ENCODE data around the gene HAGH. TPM values are rescaled to one million over a fixed set of nuclear protein-coding genes. Genes with fewer than 3 reads are reported as not detected.

Gene HAGH
- total RNA-seq, 1 donor: 32.9 TPM

DNA sequence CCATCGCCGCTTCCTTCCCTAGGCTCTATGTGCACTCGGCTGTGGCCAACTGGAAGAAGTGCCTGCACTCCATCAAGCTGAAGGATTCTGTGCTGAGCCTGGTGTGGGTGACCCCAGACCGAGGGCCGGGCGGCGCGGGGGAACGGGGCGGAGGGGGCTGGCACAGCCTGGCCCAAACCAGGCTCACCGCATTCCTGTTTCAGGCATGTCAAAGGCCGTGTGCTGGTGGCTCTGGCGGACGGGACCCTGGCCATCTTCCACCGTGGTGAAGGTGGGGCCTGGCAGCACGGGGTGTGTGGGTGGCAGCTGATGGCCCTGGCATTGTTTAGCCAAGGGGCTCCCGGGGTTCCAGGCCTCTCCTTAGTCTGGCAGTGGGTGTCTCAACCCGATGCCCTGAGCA, 59.9 kb downstream of the HAGH start:
- no peak overlapping the region for H2AFZ ChIP-seq (ENCODE audit: low read length)
- no peak overlapping the region for H3K27ac ChIP-seq (ENCODE audit: low read depth, low read length)
- no peaks in the 10 kb centered on the region for H3K27me3 ChIP-seq (ENCODE audit: insufficient read depth, low read length)
- peaks cover 16% of the 10 kb centered on the region for H4K20me1 ChIP-seq (ENCODE audit: insufficient read depth, low read length)
- peaks cover 6% of the 10 kb centered on the region for H3K4me1 ChIP-seq (ENCODE audit: insufficient read depth, low read length)
- peaks cover under 1% of the 10 kb centered on the region for H3K79me2 ChIP-seq (ENCODE audit: insufficient read depth, low read length)
- no peak overlapping the region for H3K4me2 ChIP-seq (ENCODE audit: insufficient read depth, low read length)
- H3K4me3 ChIP-seq (ENCODE audit: insufficient read depth, low read length): no peak overlapping the region
- no peak for TF ChIP-seq CTCF (IDR thresholded peaks at IDR 0.05; ENCODE audit: extremely low read depth, low read depth, low read length)
- H3K9me3 ChIP-seq (ENCODE audit: low read depth, low read length): no peaks in the 10 kb centered on the region
- H3K36me3 ChIP-seq (ENCODE audit: insufficient read depth, low read length): peaks cover 47% of the 10 kb centered on the region
- no peak for DNase-seq (ENCODE audit: insufficient read length, low spot score, missing footprints)

DNA sequence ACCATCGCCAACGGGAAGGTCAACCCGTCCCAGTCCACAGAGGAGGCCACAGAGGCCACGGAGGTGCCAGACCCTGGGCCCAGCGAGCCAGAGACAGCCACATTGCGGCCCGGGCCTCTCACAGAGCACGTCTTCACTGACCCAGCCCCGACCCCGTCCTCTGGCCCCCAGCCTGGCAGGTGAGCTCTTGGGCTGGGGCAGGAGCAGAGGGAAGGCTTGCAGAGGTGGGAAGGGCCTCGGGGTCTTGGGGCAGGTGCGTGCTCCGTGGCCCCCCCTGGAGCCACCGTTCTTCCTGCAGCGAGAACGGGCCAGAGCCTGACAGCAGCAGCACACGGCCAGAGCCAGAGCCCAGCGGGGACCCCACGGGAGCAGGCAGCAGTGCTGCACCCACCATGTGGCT, 60.4 kb downstream of the HAGH start:
- no peak overlapping the region for H3K4me2 ChIP-seq (ENCODE audit: insufficient read depth, low read length)
- no peak for TF ChIP-seq CTCF (IDR thresholded peaks at IDR 0.05; ENCODE audit: extremely low read depth, low read depth, low read length)
- H3K4me3 ChIP-seq (ENCODE audit: insufficient read depth, low read length): no peak overlapping the region
- H3K36me3 ChIP-seq (ENCODE audit: insufficient read depth, low read length): peaks cover 47% of the 10 kb centered on the region
- no peaks in the 10 kb centered on the region for H3K9me3 ChIP-seq (ENCODE audit: low read depth, low read length)
- peaks cover 6% of the 10 kb centered on the region for H3K4me1 ChIP-seq (ENCODE audit: insufficient read depth, low read length)
- H3K27ac ChIP-seq (ENCODE audit: low read depth, low read length): no peak overlapping the region
- no peak for DNase-seq (ENCODE audit: insufficient read length, low spot score, missing footprints)
- no peaks in the 10 kb centered on the region for H3K27me3 ChIP-seq (ENCODE audit: insufficient read depth, low read length)
- no peak overlapping the region for H2AFZ ChIP-seq (ENCODE audit: low read length)
- peaks cover 16% of the 10 kb centered on the region for H4K20me1 ChIP-seq (ENCODE audit: insufficient read depth, low read length)
- H3K79me2 ChIP-seq (ENCODE audit: insufficient read depth, low read length): no peaks in the 10 kb centered on the region

GRCh38 chr16:1765826-1766225, 60.8 kb downstream of the HAGH start:
- Histone ChIP-seq H3K27ac (ENCODE audit: low read depth, low read length) (no peak overlapping the region), H4K20me1 (ENCODE audit: insufficient read depth, low read length) (peaks cover 16% of the 10 kb centered on the region), H3K9me3 (ENCODE audit: low read depth, low read length) (no peaks in the 10 kb centered on the region), H3K4me2 (ENCODE audit: insufficient read depth, low read length) (no peak overlapping the region), H3K27me3 (ENCODE audit: insufficient read depth, low read length) (no peaks in the 10 kb centered on the region), H3K36me3 (ENCODE audit: insufficient read depth, low read length) (peaks cover 50% of the 10 kb centered on the region), H3K79me2 (ENCODE audit: insufficient read depth, low read length) (no peaks in the 10 kb centered on the region), H2AFZ (ENCODE audit: low read length) (no peak overlapping the region), H3K4me1 (ENCODE audit: insufficient read depth, low read length) (peaks cover 6% of the 10 kb centered on the region), H3K4me3 (ENCODE audit: insufficient read depth, low read length) (no peak overlapping the region)
- no peak for DNase-seq (ENCODE audit: insufficient read length, low spot score, missing footprints)
- TF ChIP-seq CTCF (IDR thresholded peaks at IDR 0.05; ENCODE audit: extremely low read depth, low read depth, low read length): no peak

- Histone ChIP-seq H3K27ac (ENCODE audit: low read depth, low read length) (no peak overlapping the region), H3K79me2 (ENCODE audit: insufficient read depth, low read length) (no peaks in the 10 kb centered on the region), H3K4me1 (ENCODE audit: insufficient read depth, low read length) (no peaks in the 10 kb centered on the region), H3K4me2 (ENCODE audit: insufficient read depth, low read length) (no peak overlapping the region), H3K4me3 (ENCODE audit: insufficient read depth, low read length) (no peak overlapping the region), H3K9me3 (ENCODE audit: low read depth, low read length) (no peaks in the 10 kb centered on the region), H4K20me1 (ENCODE audit: insufficient read depth, low read length) (peaks cover 9% of the 10 kb centered on the region), H3K27me3 (ENCODE audit: insufficient read depth, low read length) (no peaks in the 10 kb centered on the region), H2AFZ (ENCODE audit: low read length) (no peak overlapping the region), H3K36me3 (ENCODE audit: insufficient read depth, low read length) (peaks cover 58% of the 10 kb centered on the region)
- no peak for DNase-seq (ENCODE audit: insufficient read length, low spot score, missing footprints)
- no peak for TF ChIP-seq CTCF (IDR thresholded peaks at IDR 0.05; ENCODE audit: extremely low read depth, low read depth, low read length)
Observed at GRCh38 chr16:1764971-1765370, 61.7 kb downstream of the HAGH start.

Measured in osteoblast (primary cell).